ENCODE measurements around the gene TRAPPC5. TPM values are rescaled to one million over a fixed set of nuclear protein-coding genes. Genes with fewer than 3 reads are reported as not detected.

Gene TRAPPC5
- total RNA-seq, 1 donor from 2014 or later: 142 TPM

DNA sequence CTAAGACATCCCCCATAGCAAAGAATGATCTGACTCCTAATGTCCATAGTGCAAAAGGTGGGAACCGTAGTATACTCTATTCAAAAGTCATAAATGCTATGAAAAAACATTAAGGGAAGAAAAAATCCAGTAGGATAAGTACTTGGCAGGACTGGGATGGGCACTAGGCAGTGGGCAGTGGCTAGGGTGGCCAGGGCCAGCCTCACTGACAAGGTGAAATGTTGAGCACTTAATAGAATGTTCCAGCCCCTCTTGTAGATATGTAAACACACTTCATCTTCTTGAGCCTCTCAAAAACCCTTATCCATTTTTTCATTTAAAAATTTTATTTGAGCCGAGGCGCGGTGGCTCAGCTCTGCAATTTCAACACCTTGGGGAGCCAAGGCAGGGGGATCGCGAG lies 52.7 kb downstream of the TRAPPC5 start:
- peaks cover 5% of the 10 kb centered on the region for H3K27me3 Mint-ChIP-seq (ENCODE audit: unreplicated experiment)
- H3K4me1 Mint-ChIP-seq (ENCODE audit: low read depth, unreplicated experiment): peaks cover 7% of the 10 kb centered on the region
- no peak overlapping the region for H3K27ac Mint-ChIP-seq (ENCODE audit: unreplicated experiment)
- H3K4me3 Mint-ChIP-seq (ENCODE audit: unreplicated experiment): no peak overlapping the region
- no peak for DNase-seq
- TF ChIP-seq CTCF (IDR thresholded peaks at IDR 0.05; ENCODE audit: partially characterized antibody, unreplicated experiment): no peak
- H3K9me3 Mint-ChIP-seq (ENCODE audit: unreplicated experiment): peaks cover 2% of the 10 kb centered on the region
- H3K36me3 Mint-ChIP-seq (ENCODE audit: unreplicated experiment): peaks cover 1% of the 10 kb centered on the region

- no peak overlapping the region for H3K4me3 Mint-ChIP-seq (ENCODE audit: unreplicated experiment)
- no peaks in the 10 kb centered on the region for H3K4me1 Mint-ChIP-seq (ENCODE audit: low read depth, unreplicated experiment)
- H3K36me3 Mint-ChIP-seq (ENCODE audit: unreplicated experiment): no peaks in the 10 kb centered on the region
- peaks cover 2% of the 10 kb centered on the region for H3K9me3 Mint-ChIP-seq (ENCODE audit: unreplicated experiment)
- TF ChIP-seq CTCF (IDR thresholded peaks at IDR 0.05; ENCODE audit: partially characterized antibody, unreplicated experiment): no peak
- no peak for DNase-seq
- H3K27me3 Mint-ChIP-seq (ENCODE audit: unreplicated experiment): peaks cover 5% of the 10 kb centered on the region
- H3K27ac Mint-ChIP-seq (ENCODE audit: unreplicated experiment): no peak overlapping the region
Observed at GRCh38 chr19:7734220-7735203, 53.9 kb downstream of the TRAPPC5 start.

- Mint-ChIP-seq H3K9me3 (ENCODE audit: unreplicated experiment) (peaks cover 5% of the 10 kb centered on the region), H3K4me3 (ENCODE audit: unreplicated experiment) (no peak overlapping the region), H3K36me3 (ENCODE audit: unreplicated experiment) (no peaks in the 10 kb centered on the region), H3K4me1 (ENCODE audit: low read depth, unreplicated experiment) (no peaks in the 10 kb centered on the region), H3K27me3 (ENCODE audit: unreplicated experiment) (peaks cover 5% of the 10 kb centered on the region), H3K27ac (ENCODE audit: unreplicated experiment) (no peak overlapping the region)
- no peak for DNase-seq
- no peak for TF ChIP-seq CTCF (IDR thresholded peaks at IDR 0.05; ENCODE audit: partially characterized antibody, unreplicated experiment)
Observed at GRCh38 chr19:7736148-7736547, 55.5 kb downstream of the TRAPPC5 start.

- no peak for DNase-seq
- Mint-ChIP-seq H3K4me3 (ENCODE audit: unreplicated experiment) (no peak overlapping the region), H3K9me3 (ENCODE audit: unreplicated experiment) (peaks cover 5% of the 10 kb centered on the region), H3K36me3 (ENCODE audit: unreplicated experiment) (peaks cover 5% of the 10 kb centered on the region), H3K27me3 (ENCODE audit: unreplicated experiment) (peaks cover 2% of the 10 kb centered on the region), H3K27ac (ENCODE audit: unreplicated experiment) (no peak overlapping the region), H3K4me1 (ENCODE audit: low read depth, unreplicated experiment) (peaks cover 5% of the 10 kb centered on the region)
- no peak for TF ChIP-seq CTCF (IDR thresholded peaks at IDR 0.05; ENCODE audit: partially characterized antibody, unreplicated experiment)
Observed at GRCh38 chr19:7737215-7737614, 56.6 kb downstream of the TRAPPC5 start.

Other genes with a start within 250 kb of the TRAPPC5 start
- gene PEX11G, start 191.8 kb upstream of the TRAPPC5 start, total RNA-seq (ENCODE audit: unreplicated experiment): 2.6 TPM
- gene ZNF358, start 164.7 kb upstream of the TRAPPC5 start, total RNA-seq (ENCODE audit: unreplicated experiment): 148 TPM
- 39.8 TPM for gene MCOLN1, start 158.2 kb upstream of the TRAPPC5 start, total RNA-seq (ENCODE audit: unreplicated experiment)
- 82.0 TPM for gene PNPLA6, start 145.1 kb upstream of the TRAPPC5 start, total RNA-seq (ENCODE audit: unreplicated experiment)
- gene CAMSAP3, start 85.0 kb upstream of the TRAPPC5 start, total RNA-seq (ENCODE audit: unreplicated experiment): 47.6 TPM
- 32.8 TPM for gene XAB2, start 51.3 kb upstream of the TRAPPC5 start, total RNA-seq (ENCODE audit: unreplicated experiment)
- gene PET100, start 51.0 kb upstream of the TRAPPC5 start, total RNA-seq (ENCODE audit: unreplicated experiment): 186 TPM
- gene PCP2, start 47.1 kb upstream of the TRAPPC5 start, total RNA-seq (ENCODE audit: unreplicated experiment): not detected
- 32.8 TPM for gene STXBP2, start 43.7 kb upstream of the TRAPPC5 start, total RNA-seq (ENCODE audit: unreplicated experiment)
- not detected for gene RETN, start 11.8 kb upstream of the TRAPPC5 start, total RNA-seq (ENCODE audit: unreplicated experiment)
- not detected for gene MCEMP1, start 3.7 kb upstream of the TRAPPC5 start, total RNA-seq (ENCODE audit: unreplicated experiment)
- not detected for gene FCER2, start 21.3 kb downstream of the TRAPPC5 start, total RNA-seq (ENCODE audit: unreplicated experiment)
- 14.8 TPM for gene CLEC4G, start 51.3 kb downstream of the TRAPPC5 start, total RNA-seq (ENCODE audit: unreplicated experiment)
- gene CD209, start 66.7 kb downstream of the TRAPPC5 start, total RNA-seq (ENCODE audit: unreplicated experiment): not detected
- not detected for gene CLEC4M, start 82.4 kb downstream of the TRAPPC5 start, total RNA-seq (ENCODE audit: unreplicated experiment)
- 36.4 TPM for gene EVI5L, start 149.4 kb downstream of the TRAPPC5 start, total RNA-seq (ENCODE audit: unreplicated experiment)
- 37.4 TPM for gene PRR36, start 193.6 kb downstream of the TRAPPC5 start, total RNA-seq (ENCODE audit: unreplicated experiment)
- not detected for gene LRRC8E, start 207.7 kb downstream of the TRAPPC5 start, total RNA-seq (ENCODE audit: unreplicated experiment)
- gene MAP2K7, start 223.0 kb downstream of the TRAPPC5 start, total RNA-seq (ENCODE audit: unreplicated experiment): 44.2 TPM
- gene TGFBR3L, start 234.0 kb downstream of the TRAPPC5 start, total RNA-seq (ENCODE audit: unreplicated experiment): 0.69 TPM
- gene SNAPC2, start 239.5 kb downstream of the TRAPPC5 start, total RNA-seq (ENCODE audit: unreplicated experiment): 18.6 TPM
- 90.6 TPM for gene CTXN1, start 245.3 kb downstream of the TRAPPC5 start, total RNA-seq (ENCODE audit: unreplicated experiment)